IMR-90 (cell line): Measurements from ENCODE around the gene HPCAL4. TPM values are rescaled to one million over a fixed set of nuclear protein-coding genes. Genes with fewer than 3 reads are reported as not detected.

Experiments
- ATAC-seq: fragments of 200-7000 bp; cut with Tn5 transposase; 2 replicates; pipeline ENCODE4 v1.9.1; 2020; ENCODE audit warnings: low read depth, mild to moderate bottlenecking, moderate library complexity
- BruUV-seq: library from RNA; stranded (reverse); fragments of 400-500 nt; replicated peaks from 2 replicates; lab custom pipeline; 2021; lab: Mats Ljungman, UMichigan
- CTCF ChIA-PET: fragments of 300-600 bp; formaldehyde crosslinking; extraction: SDS; loops from one replicate; lab custom pipeline; 2021; ENCODE audit warnings: antibody characterized with exemption; lab: Yijun Ruan, JAX
- POLR2A ChIA-PET: fragments of 300-600 bp; sonication (Branson Sonifier 250); formaldehyde crosslinking; loops from one replicate; lab custom pipeline; 2022; ENCODE audit warnings: antibody characterized with exemption; ENCODE audit not compliant: unreplicated experiment; lab: Charles Lee
- DNase-seq: peaks from one replicate; pipeline ENCODE4 v3.0.0; 2013
- H2AFZ ChIP-seq: replicated peaks from 2 replicates; pipeline ENCODE3; 2013; ENCODE audit warnings: low read length, mild to moderate bottlenecking; ENCODE audit not compliant: poor library complexity
- H2AK5ac ChIP-seq: 2 replicates; pipeline ENCODE4 v1.6.1; 2013; ENCODE audit warnings: low read depth, low read length, inconsistent platforms
- H2AK9ac ChIP-seq: replicated peaks from 2 replicates; pipeline ENCODE3; 2013; ENCODE audit warnings: mild to moderate bottlenecking, low read depth, low read length, moderate library complexity; ENCODE audit not compliant: poor library complexity
- H2BK120ac ChIP-seq: 2 replicates; pipeline ENCODE4 v1.6.1; 2013; ENCODE audit warnings: low read depth, low read length, inconsistent platforms
- H2BK15ac ChIP-seq: 3 replicates; pipeline ENCODE4 v1.6.1; 2013; ENCODE audit warnings: low read depth, low read length, inconsistent platforms
- H2BK20ac ChIP-seq: 2 replicates; pipeline ENCODE4 v1.6.1; 2013; ENCODE audit warnings: low read depth, mild to moderate bottlenecking, inconsistent platforms, low read length, moderate library complexity
- H2BK5ac ChIP-seq: 2 replicates; pipeline ENCODE4 v1.6.1; 2013; ENCODE audit warnings: mild to moderate bottlenecking, low read depth, low read length, inconsistent platforms; ENCODE audit not compliant: poor library complexity, severe bottlenecking
- H3K14ac ChIP-seq: replicated peaks from 2 replicates; pipeline ENCODE4 v1.6.1; 2013; ENCODE audit warnings: low read depth, low read length, inconsistent platforms
- H3K18ac ChIP-seq: 2 replicates; pipeline ENCODE4 v1.6.1; 2013; ENCODE audit warnings: low read depth, low read length, control low read depth
- H3K23ac ChIP-seq: 2 replicates; pipeline ENCODE4 v1.6.1; 2013; ENCODE audit warnings: low read depth, low read length, inconsistent platforms
- H3K27ac ChIP-seq: 2 replicates; pipeline ENCODE4 v1.5.1; 2013; ENCODE audit warnings: mild to moderate bottlenecking, control low read depth, low read length; ENCODE audit not compliant: insufficient read depth
- H3K27me3 ChIP-seq: 2 replicates; pipeline ENCODE4 v1.6.1; 2013; ENCODE audit warnings: low read length; ENCODE audit not compliant: control insufficient read depth, insufficient read depth
- H3K36me3 ChIP-seq: 2 replicates; pipeline ENCODE4 v1.6.1; 2013; ENCODE audit warnings: low read length, mixed read lengths; ENCODE audit not compliant: control insufficient read depth, insufficient read depth
- H3K4ac ChIP-seq: 2 replicates; pipeline ENCODE4 v1.6.1; 2013; ENCODE audit warnings: low read depth, low read length, inconsistent platforms
- H3K4me1 ChIP-seq: 2 replicates; pipeline ENCODE4 v1.6.1; 2013; ENCODE audit warnings: low read length, mixed read lengths; ENCODE audit not compliant: control insufficient read depth, insufficient read depth
- H3K4me2 ChIP-seq: 2 replicates; pipeline ENCODE4 v1.6.1; 2013; ENCODE audit warnings: low read depth, mild to moderate bottlenecking, control low read depth, low read length, moderate library complexity
- H3K4me3 ChIP-seq: 2 replicates; pipeline ENCODE4 v1.5.1; 2013; ENCODE audit warnings: low read depth, mild to moderate bottlenecking, control low read depth, low read length, moderate library complexity; ENCODE audit not compliant: insufficient read depth
- H3K56ac ChIP-seq: 2 replicates; pipeline ENCODE4 v1.6.1; 2013; ENCODE audit warnings: low read length, inconsistent platforms; ENCODE audit not compliant: insufficient read depth; ENCODE audit errors: extremely low read depth
- H3K79me1 ChIP-seq, 2 experiments: 2 replicates each; pipeline ENCODE4 v1.6.1; 2013; ENCODE audit warnings: low read length in 2 of 2, inconsistent platforms in 1 of 2, low read depth in 1 of 2
- H3K9ac ChIP-seq: 2 replicates; pipeline ENCODE4 v1.6.1; 2013; ENCODE audit warnings: low read depth, low read length, control low read depth
- H3K9me1 ChIP-seq: 2 replicates; pipeline ENCODE4 v1.6.1; 2013; ENCODE audit warnings: low read length, inconsistent platforms; ENCODE audit not compliant: insufficient read depth
- H3K9me3 ChIP-seq: 2 replicates; pipeline ENCODE4 v1.6.1; 2013; ENCODE audit warnings: low read length; ENCODE audit not compliant: control insufficient read depth, insufficient read depth
- H4K20me1 ChIP-seq: 2 replicates; pipeline ENCODE4 v1.6.1; 2013; ENCODE audit warnings: low read length, inconsistent platforms; ENCODE audit not compliant: insufficient read depth
- H4K5ac ChIP-seq: 2 replicates; pipeline ENCODE4 v1.6.1; 2013; ENCODE audit warnings: mild to moderate bottlenecking, low read depth, low read length, control low read depth
- H4K8ac ChIP-seq, 2 experiments: 2 replicates each; pipeline ENCODE4 v1.6.1; 2013; ENCODE audit warnings: low read depth in 2 of 2, low read length in 2 of 2, control low read depth in 1 of 2, inconsistent platforms in 1 of 2
- H4K91ac ChIP-seq: 2 replicates; pipeline ENCODE4 v1.6.1; 2013; ENCODE audit warnings: low read depth, low read length, inconsistent platforms; ENCODE audit not compliant: insufficient read depth
- BHLHE40 ChIP-seq: fragments of 150-350 bp; IDR thresholded peaks from 2 replicates; pipeline ENCODE4 v1.6.1; 2016; ENCODE audit warnings: mild to moderate bottlenecking, low read depth, low read length
- CEBPB ChIP-seq: IDR thresholded peaks from 2 replicates; pipeline ENCODE4 v1.6.1; 2012; ENCODE audit warnings: low read depth, low read length, improper control_type of control experiment
- ELK1 ChIP-seq: fragments of 150-350 bp; IDR thresholded peaks from 2 replicates; pipeline ENCODE4 v1.6.1; 2016; ENCODE audit warnings: low read depth, mild to moderate bottlenecking, low read length, moderate library complexity, borderline replicate concordance
- FOS ChIP-seq: fragments of 150-350 bp; IDR thresholded peaks from 2 replicates; pipeline ENCODE4 v1.6.1; 2016; ENCODE audit warnings: low read depth, low read length
- MAZ ChIP-seq: IDR thresholded peaks from 2 replicates; pipeline ENCODE4 v1.6.1; 2012; ENCODE audit warnings: low read depth, mild to moderate bottlenecking, low read length, improper control_type of control experiment, moderate library complexity, borderline replicate concordance
- NFE2L2 ChIP-seq: fragments of 150-350 bp; IDR thresholded peaks from 2 replicates; pipeline ENCODE4 v1.6.1; 2016; ENCODE audit warnings: low read depth, mild to moderate bottlenecking, low read length
- POLR2A ChIP-seq: IDR thresholded peaks from 2 replicates; pipeline ENCODE4 v1.6.1; 2012; ENCODE audit warnings: mild to moderate bottlenecking, low read depth, low read length
- RAD21 ChIP-seq: IDR thresholded peaks from 2 replicates; pipeline ENCODE4 v1.6.1; 2012; ENCODE audit warnings: low read length, improper control_type of control experiment
- RCOR1 ChIP-seq: IDR thresholded peaks from 2 replicates; pipeline ENCODE4 v1.6.1; 2012; ENCODE audit warnings: mild to moderate bottlenecking, low read length, improper control_type of control experiment; ENCODE audit not compliant: insufficient replicate concordance
- RFX5 ChIP-seq: IDR thresholded peaks from 2 replicates; pipeline ENCODE4 v1.8.0; 2012; ENCODE audit warnings: low read depth, mild to moderate bottlenecking, low read length, moderate library complexity
- USF2 ChIP-seq: fragments of 150-350 bp; IDR thresholded peaks from 2 replicates; pipeline ENCODE4 v1.6.1; 2017; ENCODE audit warnings: mild to moderate bottlenecking, antibody characterized with exemption, low read length, low read depth
- WGBS, 2 experiments: methylation state at CpG; one replicate each; pipeline versions ENCODE4 v1.1.5 to v1.1.7; 2013; ENCODE audit warnings: missing lambda C conversion rate in 2 of 2; ENCODE audit not compliant: insufficient read length in 1 of 2; ENCODE audit errors: extremely low coverage in 2 of 2; 5-methylcytosine and 5-hydroxymethylcytosine counted together
- dilution Hi-C: fragments of 300-500 bp; cut with HindIII; formaldehyde crosslinking; loops from one replicate; pipeline ENCODE4 v1.14.3; 2018; ENCODE audit warnings: low sequenced_read_pairs; ENCODE audit not compliant: unreplicated experiment
- in situ Hi-C: fragments of 300-500 bp; cut with MboI; formaldehyde crosslinking; loops from 3 replicates; pipeline ENCODE4 v1.14.3; 2019; ENCODE audit warnings: low sequenced_read_pairs, inconsistent platforms, mixed read lengths
- intact Hi-C: fragments of 100-400 bp; cut with micrococcal nuclease; formaldehyde crosslinking; loops from 2 replicates; pipeline ENCODE4 v1.10.0; 2022
- polyA plus RNA-seq, 3 experiments: library from polyadenylated mRNA; depleted of rRNA; stranded (reverse); fragments of >200 nt; gene quantifications; 2 replicates each; pipeline ENCODE4 v1.2.3, GENCODE V29; 2012; ENCODE audit warnings: low replicate concordance in 1 of 3
- total RNA-seq: library from RNA; depleted of rRNA; stranded (reverse); fragments of >200 nt; gene quantifications from 2 replicates; pipeline ENCODE4 v1.2.3, GENCODE V29; 2012

Gene HPCAL4
- total and polyA plus RNA-seq, 2 of the 4 experiments (the other 2 are of a cell fraction) = 0.02 TPM; not detected in 1

GRCh38 chr1:39662861-39663260 lies 28.4 kb downstream of the HPCAL4 start:
- no peak overlapping the region for H2BK120ac ChIP-seq
- no peak overlapping the region for H2AFZ ChIP-seq
- DNase-seq = no peak
- H2BK5ac ChIP-seq = no peak overlapping the region
- ATAC-seq = no peak
- H3K4me2 ChIP-seq = no peak overlapping the region
- H3K56ac ChIP-seq = no peak overlapping the region
- H3K27me3 ChIP-seq = peaks cover 76% of the 10 kb centered on the region
- no peak overlapping the region for H4K8ac ChIP-seq
- no peak overlapping the region for H4K91ac ChIP-seq
- no TSS peak for BruUV-seq
- H2BK20ac ChIP-seq = no peak overlapping the region
- CTCF ChIA-PET = no interaction called here
- H3K9me3 ChIP-seq = no peaks in the 10 kb centered on the region
- H3K9ac ChIP-seq = no peak overlapping the region
- H3K79me1 ChIP-seq = no peaks in the 10 kb centered on the region
- no peak overlapping the region for H3K14ac ChIP-seq
- H3K4me3 ChIP-seq = no peak overlapping the region
- H3K23ac ChIP-seq = no peak overlapping the region
- no peak overlapping the region for H2BK15ac ChIP-seq
- H2AK5ac ChIP-seq = no peak overlapping the region
- no peak overlapping the region for H3K18ac ChIP-seq
- H4K5ac ChIP-seq = no peak overlapping the region
- H2AK9ac ChIP-seq = no peak overlapping the region
- H3K4me1 ChIP-seq = peaks cover 1% of the 10 kb centered on the region; the same call in 1 of the 2 replicates
- H3K36me3 ChIP-seq = no peaks in the 10 kb centered on the region
- TF ChIP-seq BHLHE40 = no peak
- no peak for TF ChIP-seq NFE2L2
- TF ChIP-seq FOS = no peak
- TF ChIP-seq RAD21 = no peak
- TF ChIP-seq POLR2A = no peak
- no peak for TF ChIP-seq USF2
- no peak for TF ChIP-seq CEBPB
- no peak for TF ChIP-seq RFX5
- no peak for TF ChIP-seq ELK1
- TF ChIP-seq MAZ = no peak
- no peak for TF ChIP-seq RCOR1
- intact Hi-C loops = no loop called here
- no peak overlapping the region for H3K4ac ChIP-seq
- H3K9me1 ChIP-seq = no peaks in the 10 kb centered on the region; the same call in 1 of the 2 replicates
- POLR2A ChIA-PET = no interaction called here
- no peak overlapping the region for H3K27ac ChIP-seq
- no CpG with 5 or more reads among the region's 1 CpG for WGBS, 2 experiments
- no peaks in the 10 kb centered on the region for H4K20me1 ChIP-seq
- dilution Hi-C loops = no loop called here
- in situ Hi-C loops = no loop called here
